Measurements from ENCODE around the gene FOXI3. TPM values are rescaled to one million over a fixed set of nuclear protein-coding genes. Genes with fewer than 3 reads are reported as not detected.

The FOXI3 gene
- total RNA-seq, 1 experiment from 2014 or later = not detected

DNA sequence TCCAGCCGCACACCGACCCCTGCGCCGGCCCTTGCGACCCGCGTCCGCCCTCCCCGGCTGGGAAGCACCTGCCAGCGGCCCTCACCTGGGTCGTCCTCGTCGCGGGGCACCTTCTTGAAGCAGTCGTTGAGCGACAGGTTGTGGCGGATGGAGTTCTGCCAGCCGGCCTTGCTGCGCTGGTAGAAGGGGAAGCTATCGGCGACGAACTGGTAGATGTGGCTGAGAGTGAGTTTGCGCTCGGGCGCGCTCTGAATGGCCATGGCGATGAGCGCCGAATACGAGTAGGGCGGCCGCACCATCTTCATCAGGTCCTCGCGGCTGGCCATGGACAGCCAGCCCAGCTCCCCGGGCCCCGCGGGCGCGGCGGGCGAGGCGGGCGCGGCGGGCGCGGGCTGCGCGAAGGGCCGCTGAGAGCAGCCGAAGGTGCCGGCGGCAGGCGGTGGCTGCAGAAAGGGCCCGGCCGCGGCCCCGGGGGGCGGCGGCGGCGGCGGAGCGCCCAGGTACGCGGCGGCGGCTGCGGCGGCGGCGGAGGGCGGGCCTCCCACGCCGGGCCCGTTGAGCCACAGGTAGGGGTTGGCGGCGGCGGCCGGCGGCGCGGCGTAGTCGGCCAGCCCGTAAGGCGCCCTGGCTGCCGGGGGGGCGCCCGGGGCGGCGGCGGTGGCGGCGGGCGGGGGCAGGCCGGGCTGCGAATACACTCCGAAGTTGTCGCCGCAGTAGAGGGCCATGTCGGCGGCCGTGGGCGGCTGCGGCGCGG is 505 bp downstream of the FOXI3 start:
- intact Hi-C loops (cut with micrococcal nuclease; ENCODE audit: unreplicated experiment) = loop anchor here (10.0 kb wide), 1 partner anchor 117 kb away; no protein-coding TSS in a partner anchor
- DNase-seq = no peak
- no peaks in the 10 kb centered on the region for H3K36me3 ChIP-seq (ENCODE audit: control insufficient read depth, insufficient read depth, low read length)
- H3K36me3 Mint-ChIP-seq (ENCODE audit: insufficient read depth, unreplicated experiment) = peaks cover 6% of the 10 kb centered on the region
- H3K27me3 ChIP-seq (replicated peaks; ENCODE audit: control insufficient read depth, insufficient read depth, low read length) = no peaks in the 10 kb centered on the region; the same call in 1 of the 2 replicates
- TF ChIP-seq, protein P1, sequence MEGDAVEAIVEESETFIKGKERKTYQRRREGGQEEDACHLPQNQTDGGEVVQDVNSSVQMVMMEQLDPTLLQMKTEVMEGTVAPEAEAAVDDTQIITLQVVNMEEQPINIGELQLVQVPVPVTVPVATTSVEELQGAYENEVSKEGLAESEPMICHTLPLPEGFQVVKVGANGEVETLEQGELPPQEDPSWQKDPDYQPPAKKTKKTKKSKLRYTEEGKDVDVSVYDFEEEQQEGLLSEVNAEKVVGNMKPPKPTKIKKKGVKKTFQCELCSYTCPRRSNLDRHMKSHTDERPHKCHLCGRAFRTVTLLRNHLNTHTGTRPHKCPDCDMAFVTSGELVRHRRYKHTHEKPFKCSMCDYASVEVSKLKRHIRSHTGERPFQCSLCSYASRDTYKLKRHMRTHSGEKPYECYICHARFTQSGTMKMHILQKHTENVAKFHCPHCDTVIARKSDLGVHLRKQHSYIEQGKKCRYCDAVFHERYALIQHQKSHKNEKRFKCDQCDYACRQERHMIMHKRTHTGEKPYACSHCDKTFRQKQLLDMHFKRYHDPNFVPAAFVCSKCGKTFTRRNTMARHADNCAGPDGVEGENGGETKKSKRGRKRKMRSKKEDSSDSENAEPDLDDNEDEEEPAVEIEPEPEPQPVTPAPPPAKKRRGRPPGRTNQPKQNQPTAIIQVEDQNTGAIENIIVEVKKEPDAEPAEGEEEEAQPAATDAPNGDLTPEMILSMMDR (IDR thresholded peaks at IDR 0.05; ENCODE audit: insufficient read depth in 1 of 2, low read depth in 1 of 2, low read length in 1 of 2, severe bottlenecking in 1 of 2, unreplicated experiment in 1 of 2) = no peak
- H3K4me1 ChIP-seq = peaks cover 5% of the 10 kb centered on the region; the same call in 1 of the 2 replicates
- H3K9me3 ChIP-seq = no peaks in the 10 kb centered on the region
- H3K4me3 Mint-ChIP-seq (ENCODE audit: unreplicated experiment) = peak overlapping the region; percentile 48
- BruUV-seq (replicated peaks) = no TSS peak
- no peaks in the 10 kb centered on the region for H3K4me1 Mint-ChIP-seq (ENCODE audit: low read depth, unreplicated experiment)
- POLR2A ChIA-PET = no interaction called here
- H3K4me3 ChIP-seq (ENCODE audit: low read depth, low read length) = no peak overlapping the region
- H3K9me3 Mint-ChIP-seq (ENCODE audit: unreplicated experiment) = no peaks in the 10 kb centered on the region
- CTCF ChIA-PET = no interaction called here
- H3K27me3 Mint-ChIP-seq (ENCODE audit: insufficient read depth, unreplicated experiment) = peaks cover 13% of the 10 kb centered on the region
- no peak overlapping the region for H3K27ac Mint-ChIP-seq (ENCODE audit: unreplicated experiment)

DNA sequence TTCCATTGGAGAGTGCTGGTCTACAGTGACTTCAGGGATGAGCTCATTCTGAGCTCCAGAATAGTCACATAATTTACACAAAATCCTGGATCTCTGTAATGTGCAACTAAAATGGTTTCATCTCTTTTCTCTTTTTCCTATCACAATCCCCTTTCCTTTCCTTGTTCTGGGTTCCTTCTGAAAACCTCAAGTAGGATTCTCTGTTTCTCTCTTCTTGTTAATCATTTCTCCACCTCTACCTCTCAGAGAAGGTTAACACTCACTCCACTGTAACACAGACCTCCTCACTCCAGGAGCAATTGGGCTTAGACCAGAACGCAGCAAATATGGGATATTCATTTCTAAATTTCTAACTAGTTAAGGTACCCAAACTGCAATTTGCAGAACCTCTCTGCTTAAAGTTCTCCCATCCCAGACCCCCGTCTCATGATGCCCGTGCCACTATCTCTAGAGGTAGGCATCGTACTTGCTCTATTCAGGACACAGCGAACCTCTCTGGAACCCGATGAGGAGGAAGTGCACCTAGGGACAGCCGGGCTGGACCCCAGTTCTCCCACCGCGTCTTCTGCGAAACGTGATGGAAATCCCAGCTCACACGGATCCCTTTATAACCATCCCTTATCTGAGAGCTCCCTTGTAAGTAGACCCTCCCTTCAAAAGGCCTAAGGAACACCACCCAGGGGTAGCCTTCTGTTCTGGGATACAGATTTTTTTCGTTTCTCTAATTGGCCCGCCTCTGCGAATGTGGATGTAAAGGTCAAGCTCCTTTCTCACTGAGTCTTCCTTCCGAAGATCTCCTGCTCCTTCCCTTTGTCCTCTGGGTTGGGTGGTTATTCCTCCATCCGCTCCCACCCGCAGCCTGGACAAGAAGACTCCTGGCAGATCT is 1.3 kb downstream of the FOXI3 start:
- intact Hi-C loops (cut with micrococcal nuclease; ENCODE audit: unreplicated experiment) = loop anchor here (10.0 kb wide), 1 partner anchor 116 kb away; no protein-coding TSS in a partner anchor
- POLR2A ChIA-PET = interaction anchor here (0.7 kb wide), 1 partner anchor 9 kb away, joined by 4 read pairs; no protein-coding TSS in a partner anchor
- peaks cover 10% of the 10 kb centered on the region for H3K27me3 Mint-ChIP-seq (ENCODE audit: insufficient read depth, unreplicated experiment)

More for the DNA sequence above, 1.3 kb downstream of the FOXI3 start:
- H3K9me3 Mint-ChIP-seq (ENCODE audit: unreplicated experiment) = no peaks in the 10 kb centered on the region
- CTCF ChIA-PET = no interaction called here
- H3K36me3 ChIP-seq (ENCODE audit: control insufficient read depth, insufficient read depth, low read length) = no peaks in the 10 kb centered on the region
- no peak for DNase-seq
- H3K9me3 ChIP-seq = no peaks in the 10 kb centered on the region
- no peak overlapping the region for H3K4me3 ChIP-seq (ENCODE audit: low read depth, low read length)
- H3K27me3 ChIP-seq (replicated peaks; ENCODE audit: control insufficient read depth, insufficient read depth, low read length) = no peaks in the 10 kb centered on the region; the same call in 1 of the 2 replicates
- H3K36me3 Mint-ChIP-seq (ENCODE audit: insufficient read depth, unreplicated experiment) = peaks cover 6% of the 10 kb centered on the region
- TF ChIP-seq, protein P1 (IDR thresholded peaks at IDR 0.05; ENCODE audit: insufficient read depth in 1 of 2, low read depth in 1 of 2, low read length in 1 of 2, severe bottlenecking in 1 of 2, unreplicated experiment in 1 of 2) = no peak
- no TSS peak for BruUV-seq (replicated peaks)
- no peaks in the 10 kb centered on the region for H3K4me1 Mint-ChIP-seq (ENCODE audit: low read depth, unreplicated experiment)
- peak overlapping the region; percentile 48 for H3K4me3 Mint-ChIP-seq (ENCODE audit: unreplicated experiment)
- peaks cover 5% of the 10 kb centered on the region; the same call in 1 of the 2 replicates for H3K4me1 ChIP-seq
- no peak overlapping the region for H3K27ac Mint-ChIP-seq (ENCODE audit: unreplicated experiment)

Measured in Caco-2 (cell line).